ENCODE results near the gene CHORDC1.

CHORDC1 gene

GRCh38 chr11:90252053-90252452 lies 29.2 kb upstream of the CHORDC1 start:
- Histone ChIP-seq H3K4me3 (ENCODE audit: low read depth, low read length) (no peak overlapping the region), H3K27ac (no peak overlapping the region), H3K4me2 (ENCODE audit: low read length) (no peak overlapping the region), H2AFZ (no peak overlapping the region), H3K79me2 (no peaks in the 10 kb centered on the region), H3K36me3 (ENCODE audit: control insufficient read depth, insufficient read depth, low read length) (no peaks in the 10 kb centered on the region), H3K4me1 (no peaks in the 10 kb centered on the region), H3K9me3 (ENCODE audit: control insufficient read depth, low read length) (no peaks in the 10 kb centered on the region), H3K9ac (no peak overlapping the region), H3K27me3 (ENCODE audit: control insufficient read depth, insufficient read depth, low read length) (no peaks in the 10 kb centered on the region)
- no peak for TF ChIP-seq CTCF (IDR thresholded peaks at IDR 0.05)

DNA sequence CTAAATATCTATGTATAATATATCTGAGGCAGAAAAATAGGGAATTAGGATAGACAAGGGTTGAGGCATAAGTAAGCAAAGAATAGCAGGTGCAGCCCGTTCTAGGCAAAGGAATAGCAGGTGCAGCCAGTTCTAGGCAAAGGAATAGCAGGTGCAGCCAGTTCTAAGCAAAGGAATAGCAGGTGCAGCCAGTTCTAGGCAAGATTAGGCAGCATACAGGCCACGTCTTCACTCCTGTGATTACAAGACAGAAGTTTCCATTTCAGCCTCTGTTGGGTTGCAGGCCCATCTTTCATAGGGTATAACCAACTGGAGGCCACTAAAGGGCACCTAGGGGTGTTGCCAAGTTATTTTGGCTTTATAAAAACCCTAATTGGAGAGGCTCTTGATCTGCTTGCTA lies 28.8 kb upstream of the CHORDC1 start:
- Histone ChIP-seq H3K79me2 (no peaks in the 10 kb centered on the region), H3K27ac (no peak overlapping the region), H3K4me2 (ENCODE audit: low read length) (no peak overlapping the region), H3K9me3 (ENCODE audit: control insufficient read depth, low read length) (no peaks in the 10 kb centered on the region), H3K4me1 (no peaks in the 10 kb centered on the region), H3K4me3 (ENCODE audit: low read depth, low read length) (no peak overlapping the region), H2AFZ (no peak overlapping the region), H3K36me3 (ENCODE audit: control insufficient read depth, insufficient read depth, low read length) (no peaks in the 10 kb centered on the region), H3K9ac (no peak overlapping the region), H3K27me3 (ENCODE audit: control insufficient read depth, insufficient read depth, low read length) (no peaks in the 10 kb centered on the region)
- TF ChIP-seq CTCF (IDR thresholded peaks at IDR 0.05): no peak

DNA sequence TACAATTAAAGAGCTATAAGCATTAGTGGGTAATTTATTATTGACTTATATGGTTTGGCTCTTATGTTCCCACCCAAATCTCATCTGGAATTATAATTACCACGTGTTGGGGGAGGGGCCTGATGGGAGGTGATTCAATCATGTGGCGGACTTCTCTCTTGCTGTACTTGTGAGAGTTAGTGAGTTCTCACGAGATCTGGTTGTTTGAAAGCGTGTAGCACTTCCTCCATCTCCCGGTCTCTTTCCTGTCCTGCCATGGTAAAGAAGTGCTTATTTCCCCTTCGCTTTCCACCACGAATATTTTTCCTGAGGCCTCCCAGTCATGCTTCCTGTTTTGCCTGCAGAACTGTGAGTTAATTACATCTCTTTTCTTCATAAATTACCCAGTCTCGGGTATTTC lies 28.1 kb upstream of the CHORDC1 start:
- H3K36me3 ChIP-seq (ENCODE audit: control insufficient read depth, insufficient read depth, low read length): no peaks in the 10 kb centered on the region
- H3K79me2 ChIP-seq: no peaks in the 10 kb centered on the region
- no peak overlapping the region for H3K4me2 ChIP-seq (ENCODE audit: low read length)
- H3K9me3 ChIP-seq (ENCODE audit: control insufficient read depth, low read length): no peaks in the 10 kb centered on the region
- H3K27me3 ChIP-seq (ENCODE audit: control insufficient read depth, insufficient read depth, low read length): no peaks in the 10 kb centered on the region
- H3K4me3 ChIP-seq (ENCODE audit: low read depth, low read length): no peak overlapping the region
- no peak overlapping the region for H2AFZ ChIP-seq
- H3K27ac ChIP-seq: no peak overlapping the region
- no peaks in the 10 kb centered on the region for H3K4me1 ChIP-seq
- no peak for TF ChIP-seq CTCF (IDR thresholded peaks at IDR 0.05)
- H3K9ac ChIP-seq: no peak overlapping the region

DNA sequence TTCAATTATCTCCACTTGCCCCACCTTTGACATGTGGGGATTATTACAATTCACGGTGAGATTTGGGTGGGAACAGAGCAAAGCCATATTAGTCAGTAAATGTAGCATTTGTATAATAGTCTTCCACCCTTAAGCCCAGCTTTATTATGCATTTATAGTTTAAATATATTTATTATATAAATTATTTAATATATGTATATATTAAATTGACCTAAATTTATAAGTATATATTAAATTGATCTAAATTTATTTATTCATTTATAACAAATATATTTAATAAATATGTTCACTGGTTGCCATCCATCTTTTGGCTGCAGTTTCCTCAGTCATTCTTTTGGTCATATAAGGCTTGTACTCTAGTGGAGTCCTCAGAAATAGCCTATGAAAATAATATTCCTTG lies 23.6 kb upstream of the CHORDC1 start:
- Histone ChIP-seq H3K4me2 (ENCODE audit: low read length) (no peak overlapping the region), H3K4me3 (ENCODE audit: low read depth, low read length) (no peak overlapping the region), H2AFZ (no peak overlapping the region), H3K36me3 (ENCODE audit: control insufficient read depth, insufficient read depth, low read length) (no peaks in the 10 kb centered on the region), H3K27me3 (ENCODE audit: control insufficient read depth, insufficient read depth, low read length) (no peaks in the 10 kb centered on the region), H3K9ac (no peak overlapping the region), H3K9me3 (ENCODE audit: control insufficient read depth, low read length) (no peaks in the 10 kb centered on the region), H3K4me1 (no peaks in the 10 kb centered on the region), H3K27ac (no peak overlapping the region), H3K79me2 (no peaks in the 10 kb centered on the region)
- no peak for TF ChIP-seq CTCF (IDR thresholded peaks at IDR 0.05)

GRCh38 chr11:90243534-90243933 lies 20.7 kb upstream of the CHORDC1 start:
- no peaks in the 10 kb centered on the region for H3K79me2 ChIP-seq
- H3K36me3 ChIP-seq (ENCODE audit: control insufficient read depth, insufficient read depth, low read length): no peaks in the 10 kb centered on the region
- no peaks in the 10 kb centered on the region for H3K9me3 ChIP-seq (ENCODE audit: control insufficient read depth, low read length)
- no peak overlapping the region for H3K27ac ChIP-seq
- no peaks in the 10 kb centered on the region for H3K27me3 ChIP-seq (ENCODE audit: control insufficient read depth, insufficient read depth, low read length)
- H3K4me1 ChIP-seq: no peaks in the 10 kb centered on the region
- H3K4me2 ChIP-seq (ENCODE audit: low read length): no peak overlapping the region
- H3K9ac ChIP-seq: no peak overlapping the region
- H2AFZ ChIP-seq: no peak overlapping the region
- no peak for TF ChIP-seq CTCF (IDR thresholded peaks at IDR 0.05)
- H3K4me3 ChIP-seq (ENCODE audit: low read depth, low read length): no peak overlapping the region

All from parathyroid adenoma (tissue), 2 donors.